A549 (cell line): ENCODE data around the gene CD82.

Source experiments
- EP300 ChIP-seq, 2 experiments: fragments of >200 bp; sonication (Bioruptor Twin); formaldehyde crosslinking; IDR thresholded peaks; 2 replicates in 1 of 2; 3 replicates in 1 of 2; pipeline ENCODE4 v1.6.1; 2016 to 2017
- KDM1A ChIP-seq: fragments of 200-600 bp; sonication (generic); IDR thresholded peaks from 2 replicates; pipeline ENCODE4 v1.6.1; 2016; ENCODE audit warnings: low read depth, mild to moderate bottlenecking
- SMC3 ChIP-seq: fragments of >200 bp; sonication (Bioruptor Twin); formaldehyde crosslinking; IDR thresholded peaks from 3 replicates; pipeline ENCODE4 v1.6.1; 2018; ENCODE audit warnings: inconsistent platforms
- TF ChIP-seq, protein P1 (sequence below): fragments of >200 bp; sonication (Bioruptor Twin); formaldehyde crosslinking; IDR thresholded peaks from 3 replicates; pipeline ENCODE4 v1.5.1; 2016
- TF ChIP-seq, protein P2 (sequence below): fragments of 200-600 bp; sonication (generic); IDR thresholded peaks from 2 replicates; pipeline ENCODE4 v1.6.1; 2016; ENCODE audit warnings: antibody characterized with exemption, mild to moderate bottlenecking, moderate library complexity

DNA sequence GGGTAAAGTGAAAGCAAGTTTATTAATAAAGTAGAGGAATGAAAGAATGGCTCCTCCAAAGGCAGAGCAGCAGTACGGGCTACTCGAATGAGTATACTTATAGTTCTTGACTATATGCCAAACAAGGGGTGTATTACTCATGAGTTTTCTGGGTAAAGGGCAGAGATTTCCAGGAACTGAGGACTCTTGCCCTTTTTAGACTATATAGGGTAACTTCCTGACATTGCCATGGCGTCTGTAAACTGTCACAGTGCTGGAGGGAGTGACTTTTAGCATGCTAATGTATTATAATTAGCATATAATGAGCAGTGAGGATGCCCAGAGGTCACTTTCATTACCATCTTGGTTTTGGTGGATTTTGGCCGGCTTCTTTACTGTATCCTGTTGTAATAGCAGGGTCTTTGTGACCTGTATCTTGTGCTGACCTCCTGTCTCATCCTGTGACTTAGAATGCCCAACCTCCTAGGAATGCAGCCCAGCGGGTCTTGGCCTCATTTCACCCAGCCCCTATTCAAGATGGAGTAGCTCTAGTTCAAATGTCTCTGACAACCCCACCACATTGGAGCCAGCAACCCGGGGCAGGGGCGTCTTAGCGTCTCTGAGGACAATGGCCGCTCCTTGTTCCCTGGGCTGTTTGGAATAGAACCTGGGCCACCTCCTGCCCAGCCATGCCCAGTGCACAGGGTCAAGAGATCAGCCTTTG is 34.9 kb upstream of the CD82 start:
- TF ChIP-seq, protein P1, sequence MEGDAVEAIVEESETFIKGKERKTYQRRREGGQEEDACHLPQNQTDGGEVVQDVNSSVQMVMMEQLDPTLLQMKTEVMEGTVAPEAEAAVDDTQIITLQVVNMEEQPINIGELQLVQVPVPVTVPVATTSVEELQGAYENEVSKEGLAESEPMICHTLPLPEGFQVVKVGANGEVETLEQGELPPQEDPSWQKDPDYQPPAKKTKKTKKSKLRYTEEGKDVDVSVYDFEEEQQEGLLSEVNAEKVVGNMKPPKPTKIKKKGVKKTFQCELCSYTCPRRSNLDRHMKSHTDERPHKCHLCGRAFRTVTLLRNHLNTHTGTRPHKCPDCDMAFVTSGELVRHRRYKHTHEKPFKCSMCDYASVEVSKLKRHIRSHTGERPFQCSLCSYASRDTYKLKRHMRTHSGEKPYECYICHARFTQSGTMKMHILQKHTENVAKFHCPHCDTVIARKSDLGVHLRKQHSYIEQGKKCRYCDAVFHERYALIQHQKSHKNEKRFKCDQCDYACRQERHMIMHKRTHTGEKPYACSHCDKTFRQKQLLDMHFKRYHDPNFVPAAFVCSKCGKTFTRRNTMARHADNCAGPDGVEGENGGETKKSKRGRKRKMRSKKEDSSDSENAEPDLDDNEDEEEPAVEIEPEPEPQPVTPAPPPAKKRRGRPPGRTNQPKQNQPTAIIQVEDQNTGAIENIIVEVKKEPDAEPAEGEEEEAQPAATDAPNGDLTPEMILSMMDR = no peak
- TF ChIP-seq KDM1A (no peak), SMC3 (no peak), EP300 (IDR thresholded peaks at IDR 0.05) (no peak)
- TF ChIP-seq, protein P2, sequence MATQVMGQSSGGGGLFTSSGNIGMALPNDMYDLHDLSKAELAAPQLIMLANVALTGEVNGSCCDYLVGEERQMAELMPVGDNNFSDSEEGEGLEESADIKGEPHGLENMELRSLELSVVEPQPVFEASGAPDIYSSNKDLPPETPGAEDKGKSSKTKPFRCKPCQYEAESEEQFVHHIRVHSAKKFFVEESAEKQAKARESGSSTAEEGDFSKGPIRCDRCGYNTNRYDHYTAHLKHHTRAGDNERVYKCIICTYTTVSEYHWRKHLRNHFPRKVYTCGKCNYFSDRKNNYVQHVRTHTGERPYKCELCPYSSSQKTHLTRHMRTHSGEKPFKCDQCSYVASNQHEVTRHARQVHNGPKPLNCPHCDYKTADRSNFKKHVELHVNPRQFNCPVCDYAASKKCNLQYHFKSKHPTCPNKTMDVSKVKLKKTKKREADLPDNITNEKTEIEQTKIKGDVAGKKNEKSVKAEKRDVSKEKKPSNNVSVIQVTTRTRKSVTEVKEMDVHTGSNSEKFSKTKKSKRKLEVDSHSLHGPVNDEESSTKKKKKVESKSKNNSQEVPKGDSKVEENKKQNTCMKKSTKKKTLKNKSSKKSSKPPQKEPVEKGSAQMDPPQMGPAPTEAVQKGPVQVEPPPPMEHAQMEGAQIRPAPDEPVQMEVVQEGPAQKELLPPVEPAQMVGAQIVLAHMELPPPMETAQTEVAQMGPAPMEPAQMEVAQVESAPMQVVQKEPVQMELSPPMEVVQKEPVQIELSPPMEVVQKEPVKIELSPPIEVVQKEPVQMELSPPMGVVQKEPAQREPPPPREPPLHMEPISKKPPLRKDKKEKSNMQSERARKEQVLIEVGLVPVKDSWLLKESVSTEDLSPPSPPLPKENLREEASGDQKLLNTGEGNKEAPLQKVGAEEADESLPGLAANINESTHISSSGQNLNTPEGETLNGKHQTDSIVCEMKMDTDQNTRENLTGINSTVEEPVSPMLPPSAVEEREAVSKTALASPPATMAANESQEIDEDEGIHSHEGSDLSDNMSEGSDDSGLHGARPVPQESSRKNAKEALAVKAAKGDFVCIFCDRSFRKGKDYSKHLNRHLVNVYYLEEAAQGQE = no peak
